Smooth muscle cell (in vitro differentiated cells): Measurements from ENCODE around the gene ZYX. TPM values are rescaled to one million over a fixed set of nuclear protein-coding genes. Genes with fewer than 3 reads are reported as not detected.

Source experiments
- DNase-seq: peaks from one replicate; lab custom pipeline; 2025; ENCODE audit not compliant: unreplicated experiment; lab: John Stamatoyannopoulos, UW
- H2AFZ ChIP-seq: fragments of 200-600 bp; sonication (generic); 2 replicates; pipeline ENCODE4 v1.6.0; 2016; ENCODE audit warnings: antibody characterized with exemption, low read depth, mild to moderate bottlenecking
- H3F3A ChIP-seq: fragments of 200-600 bp; sonication (generic); 2 replicates; pipeline ENCODE4 v1.6.0; 2017; ENCODE audit warnings: antibody characterized with exemption, low read depth
- H3K27ac ChIP-seq: fragments of 200-600 bp; sonication (generic); 2 replicates; pipeline ENCODE4 v1.5.1; 2016; ENCODE audit warnings: low read depth, mild to moderate bottlenecking
- H3K27me3 ChIP-seq: fragments of 200-600 bp; sonication (generic); 2 replicates; pipeline ENCODE4 v1.6.1; 2016; ENCODE audit warnings: low read depth, mild to moderate bottlenecking
- H3K36me3 ChIP-seq: fragments of 200-600 bp; sonication (generic); 2 replicates; pipeline ENCODE4 v1.5.1; 2016; ENCODE audit warnings: low read depth
- H3K4me1 ChIP-seq: fragments of 200-600 bp; sonication (generic); 2 replicates; pipeline ENCODE4 v1.5.1; 2016; ENCODE audit warnings: low read depth
- H3K4me2 ChIP-seq: fragments of 200-600 bp; sonication (generic); 2 replicates; pipeline ENCODE4 v1.6.0; 2016; ENCODE audit warnings: mild to moderate bottlenecking
- H3K4me3 ChIP-seq: fragments of 200-600 bp; sonication (generic); 2 replicates; pipeline ENCODE4 v1.5.1; 2016; ENCODE audit warnings: mild to moderate bottlenecking
- H3K79me2 ChIP-seq: fragments of 200-600 bp; sonication (generic); 2 replicates; pipeline ENCODE4 v1.6.0; 2016; ENCODE audit warnings: low read depth, mild to moderate bottlenecking
- H3K9ac ChIP-seq: fragments of 200-600 bp; sonication (generic); 2 replicates; pipeline ENCODE4 v1.6.0; 2016; ENCODE audit warnings: low read depth
- H3K9me3 ChIP-seq: fragments of 200-600 bp; sonication (generic); replicated peaks from 2 replicates; pipeline ENCODE4 v1.5.1; 2016; ENCODE audit warnings: low read depth
- H4K20me1 ChIP-seq: fragments of 200-600 bp; sonication (generic); 2 replicates; pipeline ENCODE4 v1.6.0; 2016; ENCODE audit warnings: low read depth
- CTCF ChIP-seq: fragments of 200-600 bp; sonication (generic); IDR thresholded peaks from 2 replicates; pipeline ENCODE4 v1.5.1; 2017; ENCODE audit warnings: borderline replicate concordance, mild to moderate bottlenecking, antibody characterized with exemption; ENCODE audit not compliant: insufficient read depth, poor library complexity, severe bottlenecking
- WGBS: methylation state at CpG from one replicate; pipeline ENCODE4 v1.1.7; 2016; ENCODE audit warnings: low lambda C conversion rate; 5-methylcytosine and 5-hydroxymethylcytosine counted together
- polyA plus RNA-seq: library from polyadenylated mRNA; unstranded; fragments of >200 nt; fragmentation: Nextera tagmentation; extraction: Ambion mirVana; gene quantifications from 2 replicates; pipeline ENCODE4 v1.2.1, GENCODE V29; 2016
- total RNA-seq: library from RNA; depleted of rRNA; stranded (reverse); fragments of >200 nt; gene quantifications from 2 replicates; pipeline ENCODE4 v1.2.3, GENCODE V29; 2014

The ZYX gene
- total and polyA plus RNA-seq, 2 experiments from 2014 or later, result 71.1 to 322 TPM

DNA sequence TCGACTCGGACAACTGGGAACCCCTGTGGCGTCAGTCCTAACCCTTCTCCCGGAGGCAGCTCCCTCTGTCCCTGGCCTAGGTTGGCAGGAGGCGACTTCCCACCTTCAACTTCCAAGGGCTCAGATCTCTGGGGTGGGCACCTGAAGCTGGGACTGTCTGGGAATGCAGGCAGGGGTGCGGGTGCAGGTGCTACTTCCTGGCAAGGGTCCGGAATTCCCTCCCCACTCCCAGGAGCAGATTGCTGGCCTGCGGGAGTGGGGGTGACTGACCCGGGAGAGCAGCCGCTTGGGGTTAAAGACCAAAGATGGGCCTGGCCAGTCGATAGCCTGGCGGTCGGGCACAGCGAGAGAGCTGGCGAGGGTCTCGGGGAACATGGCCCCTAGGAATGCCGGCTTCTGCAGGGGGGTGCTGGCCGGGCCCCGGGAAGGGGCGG, 27.1 kb downstream of the ZYX start:
- no peaks in the 10 kb centered on the region for H3K79me2 ChIP-seq
- H3K27ac ChIP-seq, result no peak overlapping the region
- H3K9ac ChIP-seq, result no peak overlapping the region
- no peak overlapping the region for H2AFZ ChIP-seq
- no peaks in the 10 kb centered on the region for H4K20me1 ChIP-seq
- peaks cover 25% of the 10 kb centered on the region for H3K4me1 ChIP-seq
- no peaks in the 10 kb centered on the region for H3K36me3 ChIP-seq
- peak overlapping the region; percentile 52 for H3K4me3 ChIP-seq
- H3K9me3 ChIP-seq, result no peaks in the 10 kb centered on the region
- no peak for DNase-seq
- peaks cover 3% of the 10 kb centered on the region for H3F3A ChIP-seq
- no peak for TF ChIP-seq CTCF
- 9% methylated on average over 10 of the region's 20 CpGs for WGBS
- H3K27me3 ChIP-seq, result no peaks in the 10 kb centered on the region
- peak overlapping the region; percentile 84 for H3K4me2 ChIP-seq

DNA sequence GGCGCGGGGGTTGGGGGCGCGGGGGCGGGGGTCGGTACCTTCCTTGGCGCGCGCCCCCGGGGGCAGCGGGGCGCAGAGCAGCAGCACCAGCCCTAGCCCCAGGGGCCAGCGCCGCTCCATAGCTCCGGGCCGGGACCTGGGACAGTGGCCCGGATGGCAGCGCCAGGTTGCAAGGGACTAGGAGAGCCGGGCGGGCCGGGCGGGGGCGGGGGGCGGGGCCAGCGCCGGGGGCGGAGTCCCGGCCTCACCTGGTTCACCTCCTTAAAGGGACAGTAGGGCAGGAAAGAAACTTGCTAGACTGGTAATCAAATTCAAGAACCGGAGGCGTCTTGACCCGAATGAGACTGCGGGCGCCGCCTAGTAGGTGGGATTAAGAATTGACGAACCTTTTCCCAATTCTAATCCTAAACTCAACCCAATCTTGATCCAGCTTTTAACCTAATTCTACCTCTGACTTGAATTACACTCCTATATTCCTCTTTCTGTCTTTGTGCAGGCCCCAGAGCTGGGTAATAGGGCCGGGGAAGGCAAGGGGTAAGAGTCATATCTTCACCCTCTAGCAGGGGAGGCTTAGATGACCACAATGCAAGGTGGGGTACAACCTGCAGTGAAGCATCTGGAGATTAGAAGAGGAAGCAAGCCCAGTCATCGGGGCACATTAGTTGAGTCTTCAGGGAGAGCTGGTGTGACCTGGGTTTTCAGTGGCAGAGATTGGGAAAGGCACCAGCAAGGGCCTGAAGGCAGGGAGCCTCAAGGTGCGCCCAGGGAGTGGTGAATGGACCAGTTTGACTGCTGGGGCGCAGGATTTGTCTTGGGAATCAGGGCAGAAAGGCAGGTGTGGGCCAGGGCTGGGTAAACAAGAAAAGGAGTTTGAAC, 27.8 kb downstream of the ZYX start, which contains the start of gene EPHA1:
TSS of gene EPHA1 (minus strand) at position 171 of the 876 bp plus-strand sequence. CDS start at position 120, 51 bp downstream.
- no peaks in the 10 kb centered on the region for H3K27me3 ChIP-seq
- H3K4me3 ChIP-seq, result peak within 1 kb of the TSS; percentile 52
- H3K4me2 ChIP-seq, result peak within 1 kb of the TSS; percentile 84
- TF ChIP-seq CTCF, result peak; percentile 28
- 15% methylated on average over 21 of the region's 39 CpGs for WGBS
- no peak within 1 kb of the TSS for H3K9ac ChIP-seq
- peaks cover 25% of the 10 kb centered on the region for H3K4me1 ChIP-seq
- H2AFZ ChIP-seq, result peak within 1 kb of the TSS; percentile 63
- H3K36me3 ChIP-seq, result no peaks in the 10 kb centered on the region
- no peak for DNase-seq
- H3K27ac ChIP-seq, result peak within 1 kb of the TSS; percentile 43
- no peaks in the 10 kb centered on the region for H3K9me3 ChIP-seq
- no peaks in the 10 kb centered on the region for H4K20me1 ChIP-seq
- peaks cover 3% of the 10 kb centered on the region for H3F3A ChIP-seq
- no peaks in the 10 kb centered on the region for H3K79me2 ChIP-seq

- Histone ChIP-seq H3K27ac (peak overlapping the region; percentile 29), H3K36me3 (no peaks in the 10 kb centered on the region)
- no peak for TF ChIP-seq CTCF
These were observed 29.4 kb downstream of the ZYX start for GRCh38 chr7:143410521-143411004.

More at GRCh38 chr7:143410521-143411004, 29.4 kb downstream of the ZYX start:
- no peaks in the 10 kb centered on the region for H4K20me1 ChIP-seq
- WGBS, result 8% methylated on average over 6 of the region's 6 CpGs
- H3K4me2 ChIP-seq, result peak overlapping the region; percentile 76
- no peak overlapping the region for H3K4me3 ChIP-seq
- no peaks in the 10 kb centered on the region for H3K79me2 ChIP-seq
- H3K9me3 ChIP-seq, result no peaks in the 10 kb centered on the region
- H3K9ac ChIP-seq, result no peak overlapping the region
- H3F3A ChIP-seq, result peaks cover 3% of the 10 kb centered on the region
- no peaks in the 10 kb centered on the region for H3K27me3 ChIP-seq
- H3K4me1 ChIP-seq, result peaks cover 25% of the 10 kb centered on the region
- H2AFZ ChIP-seq, result peak overlapping the region; percentile 79
- DNase-seq, result no peak
